ENCODE measurements around the gene C19orf47.

The C19orf47 gene

DNA sequence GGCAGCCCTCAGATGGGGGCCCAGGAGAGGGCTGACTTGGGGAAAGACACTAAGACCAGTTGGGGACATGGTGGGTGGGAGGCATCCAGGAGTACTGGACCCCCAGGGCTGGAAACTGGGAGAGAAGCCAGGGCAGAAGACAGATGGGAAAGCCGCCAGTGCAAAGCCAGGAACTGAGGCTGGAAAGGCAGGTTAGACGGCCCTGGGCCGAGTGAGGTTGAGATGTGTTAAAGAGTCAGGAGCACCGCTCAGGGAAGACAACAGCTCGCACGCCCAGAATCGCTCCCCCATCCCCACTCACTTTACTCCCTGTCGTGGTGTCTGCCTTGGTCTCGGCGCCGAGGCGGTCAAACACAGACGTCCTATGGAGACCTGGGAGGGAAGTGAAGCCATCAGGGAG lies 24.5 kb downstream of the C19orf47 start:
- TF ChIP-seq, protein P1, sequence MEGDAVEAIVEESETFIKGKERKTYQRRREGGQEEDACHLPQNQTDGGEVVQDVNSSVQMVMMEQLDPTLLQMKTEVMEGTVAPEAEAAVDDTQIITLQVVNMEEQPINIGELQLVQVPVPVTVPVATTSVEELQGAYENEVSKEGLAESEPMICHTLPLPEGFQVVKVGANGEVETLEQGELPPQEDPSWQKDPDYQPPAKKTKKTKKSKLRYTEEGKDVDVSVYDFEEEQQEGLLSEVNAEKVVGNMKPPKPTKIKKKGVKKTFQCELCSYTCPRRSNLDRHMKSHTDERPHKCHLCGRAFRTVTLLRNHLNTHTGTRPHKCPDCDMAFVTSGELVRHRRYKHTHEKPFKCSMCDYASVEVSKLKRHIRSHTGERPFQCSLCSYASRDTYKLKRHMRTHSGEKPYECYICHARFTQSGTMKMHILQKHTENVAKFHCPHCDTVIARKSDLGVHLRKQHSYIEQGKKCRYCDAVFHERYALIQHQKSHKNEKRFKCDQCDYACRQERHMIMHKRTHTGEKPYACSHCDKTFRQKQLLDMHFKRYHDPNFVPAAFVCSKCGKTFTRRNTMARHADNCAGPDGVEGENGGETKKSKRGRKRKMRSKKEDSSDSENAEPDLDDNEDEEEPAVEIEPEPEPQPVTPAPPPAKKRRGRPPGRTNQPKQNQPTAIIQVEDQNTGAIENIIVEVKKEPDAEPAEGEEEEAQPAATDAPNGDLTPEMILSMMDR (IDR thresholded peaks at IDR 0.05; ENCODE audit: control insufficient read depth, extremely low read depth, insufficient read depth), result no peak
- no peak overlapping the region for H3K4me3 ChIP-seq (ENCODE audit: low read depth, low read length)
- DNase-seq (ENCODE audit: low read depth), result no peak

DNA sequence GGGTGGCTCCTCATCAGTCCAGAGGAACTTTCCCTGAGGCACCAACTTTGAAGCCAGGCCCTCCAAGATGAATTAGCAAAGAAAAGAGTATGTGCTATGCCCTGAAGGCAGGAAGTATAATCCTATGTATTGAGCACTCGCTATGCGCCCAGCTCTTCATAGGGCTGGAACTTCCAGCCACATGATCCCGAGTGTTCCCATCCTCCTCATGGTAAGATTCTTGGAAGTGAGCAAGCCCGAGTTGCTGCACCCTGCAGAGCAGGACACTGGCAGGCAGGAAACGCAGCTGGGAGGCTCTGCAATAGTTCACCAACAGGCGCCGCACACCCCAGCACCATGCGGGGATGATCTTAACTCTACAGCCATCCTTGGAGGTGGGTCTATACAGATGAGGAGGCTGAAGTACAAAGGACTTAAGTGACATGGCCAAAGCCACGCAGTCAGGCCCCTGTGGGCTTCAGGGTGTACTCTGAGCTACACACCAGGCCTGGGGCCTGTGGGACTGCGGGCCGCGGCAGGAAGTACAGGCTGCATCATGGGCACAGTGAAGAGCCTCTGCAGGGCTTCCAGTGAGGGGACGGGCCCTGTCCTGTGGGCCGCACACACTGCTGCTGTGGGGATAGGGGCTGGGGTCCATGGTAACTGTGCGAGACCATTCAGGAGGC lies 25.1 kb downstream of the C19orf47 start:
- TF ChIP-seq, protein P1 (IDR thresholded peaks at IDR 0.05; ENCODE audit: control insufficient read depth, extremely low read depth, insufficient read depth), result no peak
- DNase-seq (ENCODE audit: low read depth), result no peak
- no peak overlapping the region for H3K4me3 ChIP-seq (ENCODE audit: low read depth, low read length)

DNA sequence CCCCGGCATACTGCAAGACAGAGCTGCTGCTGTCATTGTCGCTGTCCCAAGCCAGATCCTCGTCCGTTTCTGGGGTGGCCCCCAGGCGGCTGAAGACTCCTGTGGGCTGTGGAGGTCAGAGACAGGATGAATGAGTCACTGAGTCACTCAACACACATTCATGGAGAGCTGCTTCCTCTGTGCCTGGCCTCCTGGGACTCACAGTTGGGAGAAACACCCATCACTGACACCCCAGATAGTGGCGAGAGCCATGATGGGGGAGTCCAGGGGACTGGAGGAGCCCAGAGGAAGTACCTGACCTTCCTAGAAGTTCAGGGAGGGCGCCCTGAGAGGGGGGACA lies 26.0 kb downstream of the C19orf47 start:
- H3K4me3 ChIP-seq (ENCODE audit: low read depth, low read length), result no peak overlapping the region
- no peak for DNase-seq (ENCODE audit: low read depth)
- TF ChIP-seq, protein P1 (IDR thresholded peaks at IDR 0.05; ENCODE audit: control insufficient read depth, extremely low read depth, insufficient read depth), result no peak

DNA sequence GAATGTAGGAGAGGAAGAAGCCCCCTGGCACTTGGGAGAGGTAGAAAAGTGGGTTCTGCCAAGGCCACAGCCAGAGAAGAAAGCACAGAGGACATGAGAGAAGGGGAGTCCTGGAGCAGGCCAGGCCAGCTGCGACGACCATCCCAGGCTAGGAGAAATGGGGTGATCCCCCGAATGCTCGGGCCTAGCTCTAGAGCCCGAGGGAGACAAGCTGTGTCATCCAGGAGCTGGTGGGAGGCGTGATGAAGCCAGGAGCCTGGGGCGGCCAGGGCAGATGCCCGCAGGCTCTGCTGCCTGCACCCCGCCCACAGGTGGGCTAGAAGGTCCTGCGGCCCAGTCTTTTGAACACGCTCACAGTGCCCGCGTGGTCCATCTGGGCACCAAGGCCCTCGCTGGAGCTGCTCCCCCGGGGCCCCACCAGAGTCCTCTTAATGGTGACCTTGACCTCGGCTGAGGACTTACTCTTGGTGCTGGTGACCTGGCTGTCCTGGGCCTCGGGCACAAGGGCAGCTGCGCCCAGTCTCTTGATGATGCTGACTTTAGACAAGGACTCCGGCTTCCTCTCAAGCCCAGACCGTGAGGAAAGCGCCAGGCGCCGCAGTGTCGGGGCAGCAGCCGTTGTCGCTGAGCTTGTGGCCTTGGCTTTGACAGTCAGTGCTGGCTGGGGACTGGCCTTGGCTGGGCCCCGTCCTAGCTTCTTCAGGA lies 26.5 kb downstream of the C19orf47 start:
- no peak for DNase-seq (ENCODE audit: low read depth)
- TF ChIP-seq, protein P1 (IDR thresholded peaks at IDR 0.05; ENCODE audit: control insufficient read depth, extremely low read depth, insufficient read depth), result no peak
- H3K4me3 ChIP-seq (ENCODE audit: low read depth, low read length), result no peak overlapping the region

DNA sequence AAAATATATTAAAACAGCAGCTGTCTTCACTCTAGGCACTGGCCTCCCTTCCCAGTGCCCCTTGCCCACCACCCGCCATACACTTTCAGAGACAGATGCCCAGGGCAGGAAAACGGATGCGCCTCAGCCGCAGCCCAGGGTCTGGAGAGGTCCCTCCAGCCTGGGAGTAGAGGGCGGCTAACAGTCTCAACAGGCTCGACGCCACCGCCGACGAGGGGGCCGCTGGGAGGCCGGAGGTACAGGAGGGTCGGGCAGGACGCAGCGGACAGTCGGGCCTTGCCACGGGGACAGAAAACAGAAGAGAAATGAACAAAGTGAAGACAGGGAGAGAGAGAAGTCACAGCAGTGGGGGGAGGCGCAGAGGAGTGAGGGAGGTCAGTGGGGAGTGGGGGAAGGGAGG lies 27.1 kb downstream of the C19orf47 start:
- DNase-seq (ENCODE audit: low read depth), result no peak
- TF ChIP-seq, protein P1 (IDR thresholded peaks at IDR 0.05; ENCODE audit: control insufficient read depth, extremely low read depth, insufficient read depth), result no peak
- no peak overlapping the region for H3K4me3 ChIP-seq (ENCODE audit: low read depth, low read length)

DNA sequence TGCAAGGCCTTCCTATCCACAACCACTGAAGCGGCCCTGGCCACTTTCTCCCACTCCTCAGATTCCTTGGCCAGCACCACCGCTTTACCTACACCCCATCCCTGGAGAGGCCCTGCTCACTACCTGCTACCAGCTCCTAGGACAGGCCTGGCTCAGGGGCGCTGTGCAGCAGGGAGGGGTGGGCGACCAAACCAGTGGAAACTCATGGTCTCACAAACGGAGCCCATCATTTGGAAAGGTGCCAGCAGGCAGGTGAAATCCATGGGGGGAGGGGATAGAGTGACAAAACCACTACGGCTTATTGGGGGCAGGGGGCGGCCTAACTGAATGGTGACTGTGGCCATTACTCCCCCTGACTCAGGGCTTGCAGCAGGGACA lies 27.6 kb downstream of the C19orf47 start:
- DNase-seq (ENCODE audit: low read depth), result no peak
- TF ChIP-seq, protein P1 (IDR thresholded peaks at IDR 0.05; ENCODE audit: control insufficient read depth, extremely low read depth, insufficient read depth), result no peak
- H3K4me3 ChIP-seq (ENCODE audit: low read depth, low read length), result no peak overlapping the region

DNA sequence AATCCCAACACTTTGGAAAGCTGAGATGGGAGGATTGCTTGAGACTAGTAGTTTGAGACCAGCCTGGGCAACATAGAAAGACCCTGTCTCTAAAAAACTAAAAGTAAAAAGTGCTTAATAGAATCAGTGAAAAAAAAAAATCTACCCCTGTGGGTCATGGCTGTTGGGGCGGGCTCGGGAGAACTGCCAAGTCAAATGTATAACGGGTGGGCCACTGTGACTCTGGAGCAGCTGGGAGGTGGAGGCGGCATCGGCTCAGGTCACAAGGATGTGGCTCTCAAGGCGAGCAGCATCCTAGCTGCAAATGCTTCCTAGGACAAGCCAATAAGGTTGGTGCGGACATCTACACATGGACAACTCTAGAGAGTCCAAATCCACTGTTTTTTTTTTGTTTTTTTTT lies 30.9 kb downstream of the C19orf47 start:
- TF ChIP-seq, protein P1 (IDR thresholded peaks at IDR 0.05; ENCODE audit: control insufficient read depth, extremely low read depth, insufficient read depth), result no peak
- no peak for DNase-seq (ENCODE audit: low read depth)
- H3K4me3 ChIP-seq (ENCODE audit: low read depth, low read length), result no peak overlapping the region
